B cell (primary cell): Measurements from ENCODE around the gene SLC7A7. TPM values are rescaled to one million over a fixed set of nuclear protein-coding genes. Genes with fewer than 3 reads are reported as not detected.

Experiments
- ATAC-seq: fragments of 200-7000 bp; cut with Tn5 transposase; one replicate; pipeline ENCODE4 v1.10.0; 2021; ENCODE audit warnings: low read depth, mild to moderate bottlenecking, moderate number of reproducible peaks, moderate library complexity
- CTCF ChIA-PET: fragments of 350-600 bp; sonication (Branson Sonifier 250); formaldehyde crosslinking; loops from one replicate; lab custom pipeline; 2021; ENCODE audit warnings: antibody characterized with exemption, inconsistent platforms; lab: Charles Lee
- POLR2A ChIA-PET: fragments of 350-600 bp; sonication (Branson Sonifier 250); formaldehyde crosslinking; loops from one replicate; lab custom pipeline; 2021; ENCODE audit warnings: antibody characterized with exemption; lab: Charles Lee
- DNase-seq: peaks from one replicate; pipeline ENCODE4 v3.0.0; 2013
- H2AFZ ChIP-seq: 2 replicates; pipeline ENCODE4 v1.6.1; 2012; ENCODE audit warnings: mild to moderate bottlenecking, low read depth, low read length; ENCODE audit not compliant: insufficient read depth, poor library complexity, severe bottlenecking
- H3K27ac ChIP-seq, 2 donors: 1 replicate in 1 of 2; 2 replicates in 1 of 2; pipeline ENCODE4 v1.5.1; 2012 to 2013; ENCODE audit warnings: low read length in 2 of 2, mild to moderate bottlenecking in 2 of 2, moderate library complexity in 1 of 2
- H3K27me3 ChIP-seq, 4 experiments: fragments of 200-600 bp in 1 of 4; sonication (generic) in 1 of 4; replicated peaks in 1 of 4; 1 replicate in 2 of 4; 2 replicates in 2 of 4; pipeline versions ENCODE4 v1.6.1 to v1.7.0; 2013 to 2016; ENCODE audit warnings: low read length in 3 of 4, mild to moderate bottlenecking in 2 of 4, mixed read lengths in 1 of 4, moderate library complexity in 1 of 4; ENCODE audit not compliant: insufficient read depth in 4 of 4, control insufficient read depth in 3 of 4; ENCODE audit errors: control extremely low read depth in 1 of 4
- H3K36me3 ChIP-seq, 2 experiments: replicated peaks in 1 of 2; 1 replicate in 1 of 2; 2 replicates in 1 of 2; pipeline versions ENCODE4 v1.6.1 to v1.7.1; 2013; ENCODE audit warnings: low read length in 1 of 2; ENCODE audit not compliant: insufficient read depth in 2 of 2, control insufficient read depth in 1 of 2; ENCODE audit errors: control extremely low read depth in 1 of 2, extremely low read depth in 1 of 2
- H3K4me1 ChIP-seq, 2 donors: fragments of 200-600 bp in 1 of 2; sonication (generic) in 1 of 2; 1 replicate in 1 of 2; 2 replicates in 1 of 2; pipeline versions ENCODE4 v1.5.1 to v1.6.1; 2013 to 2017; ENCODE audit warnings: low read length in 2 of 2; ENCODE audit not compliant: control insufficient read depth in 2 of 2, insufficient read depth in 2 of 2
- H3K4me2 ChIP-seq: replicated peaks from 2 replicates; pipeline ENCODE3; 2012; ENCODE audit warnings: mild to moderate bottlenecking, low read depth, low read length; ENCODE audit not compliant: poor library complexity, severe bottlenecking
- H3K4me3 ChIP-seq, 5 experiments: fragments of 200-600 bp in 1 of 5; sonication (generic) in 1 of 5; 1 replicate in 3 of 5; 2 replicates in 2 of 5; pipeline versions ENCODE4 v1.5.1 to v1.7.0; 2011 to 2016; ENCODE audit warnings: low read length in 4 of 5, mild to moderate bottlenecking in 4 of 5, low read depth in 2 of 5, control low read depth in 1 of 5, moderate library complexity in 1 of 5; ENCODE audit not compliant: insufficient read depth in 1 of 5; ENCODE audit errors: control extremely low read depth in 1 of 5, extremely low read depth in 1 of 5
- H3K79me2 ChIP-seq: fragments of 200-600 bp; sonication (generic); one replicate; pipeline ENCODE4 v1.6.0; 2016; ENCODE audit warnings: low read length; ENCODE audit not compliant: control insufficient read depth, insufficient read depth
- H3K9ac ChIP-seq: fragments of 200-600 bp; sonication (generic); 2 replicates; pipeline ENCODE4 v1.6.1; 2017; ENCODE audit warnings: mild to moderate bottlenecking, low read length, moderate library complexity
- H3K9me3 ChIP-seq, 3 donors: one replicate each; pipeline versions ENCODE4 v1.6.1 to v1.7.1; 2013; ENCODE audit warnings: low read length in 2 of 3; ENCODE audit not compliant: control insufficient read depth in 2 of 3, insufficient read depth in 1 of 3; ENCODE audit errors: control extremely low read depth in 1 of 3
- H4K20me1 ChIP-seq: 2 replicates; pipeline ENCODE4 v1.6.0; 2012; ENCODE audit warnings: mild to moderate bottlenecking, low read length; ENCODE audit not compliant: insufficient read depth, control insufficient read depth, poor library complexity, severe bottlenecking
- H3K27ac Mint-ChIP-seq: one replicate; pipeline ENCODE4 v1.8.0; 2021; ENCODE audit warnings: mixed read lengths
- H3K27me3 Mint-ChIP-seq: one replicate; pipeline ENCODE4 v1.8.0; 2021; ENCODE audit warnings: mixed read lengths
- H3K4me1 Mint-ChIP-seq: one replicate; pipeline ENCODE4 v1.8.0; 2021; ENCODE audit warnings: mixed read lengths
- H3K4me3 Mint-ChIP-seq: one replicate; pipeline ENCODE4 v1.8.0; 2021; ENCODE audit warnings: mixed read lengths
- H3K9me3 Mint-ChIP-seq: one replicate; pipeline ENCODE4 v1.8.0; 2022; ENCODE audit warnings: mixed read lengths; ENCODE audit not compliant: insufficient read depth
- EZH2 ChIP-seq: IDR thresholded peaks from 2 replicates; pipeline ENCODE4 v1.6.1; 2012; ENCODE audit warnings: borderline replicate concordance, low read depth, mild to moderate bottlenecking, moderate library complexity, low read length; ENCODE audit not compliant: insufficient read depth, poor library complexity, severe bottlenecking
- WGBS: methylation state at CpG from one replicate; pipeline ENCODE4 v1.1.5; 2013; ENCODE audit warnings: missing lambda C conversion rate; ENCODE audit not compliant: insufficient coverage; 5-methylcytosine and 5-hydroxymethylcytosine counted together
- intact Hi-C: fragments of 100-400 bp; cut with micrococcal nuclease; formaldehyde crosslinking; loops from one replicate; pipeline ENCODE4 v1.10.0; 2022
- polyA plus RNA-seq: library from polyadenylated mRNA; depleted of rRNA; stranded (reverse); fragments of >200 nt; gene quantifications from 2 replicates; pipeline ENCODE4 v1.2.3, GENCODE V29; 2012
- total RNA-seq, 2 donors: library from RNA; stranded (reverse); fragments of 120-200 nt in 1 of 2; gene quantifications; 1 replicate in 1 of 2; 2 replicates in 1 of 2; pipeline versions ENCODE4 v1.2.3 to v1.2.4, GENCODE V29; 2013 to 2022
- TF ChIP-seq, protein P1 (sequence below): fragments of 200-600 bp; IDR thresholded peaks from one replicate; pipeline ENCODE4 v1.8.0; 2022; ENCODE audit warnings: antibody characterized with exemption, mild to moderate bottlenecking

Gene SLC7A7
- total and polyA plus RNA-seq, 2 donors (not counting 1 experiment from before 2014, with no cell fraction given) = 33.4 to 50.0 TPM

DNA sequence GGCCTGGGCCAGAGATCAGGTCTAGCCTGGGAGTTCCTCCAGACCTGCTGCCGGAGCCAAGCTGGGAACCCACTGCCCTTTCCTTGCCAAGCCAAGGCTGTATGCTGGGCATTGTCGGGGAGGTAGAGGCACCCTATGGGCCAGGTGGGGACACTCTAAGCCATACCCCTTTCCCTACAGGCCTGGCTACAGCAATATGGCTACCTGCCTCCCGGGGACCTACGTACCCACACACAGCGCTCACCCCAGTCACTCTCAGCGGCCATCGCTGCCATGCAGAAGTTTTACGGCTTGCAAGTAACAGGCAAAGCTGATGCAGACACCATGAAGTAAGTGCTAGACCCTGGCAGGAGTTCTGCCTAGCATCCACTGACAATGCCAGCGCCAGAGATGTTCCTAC is 26.1 kb upstream of the SLC7A7 start:
- Histone ChIP-seq H3K79me2 (no peaks in the 10 kb centered on the region), H3K36me3 (no peaks in the 10 kb centered on the region), H3K4me3 (no peak overlapping the region), H3K27ac (no peak overlapping the region), H2AFZ (no peak overlapping the region), H3K4me2 (no peak overlapping the region), H3K9me3 (peaks cover 0 to 5% (median 0%) of the 10 kb centered on the region in 3 donors), H3K27me3 (peaks cover 0 to 32% (median 11%) of the 10 kb centered on the region in 4 experiments), H3K9ac (no peak overlapping the region), H4K20me1 (no peaks in the 10 kb centered on the region), H3K4me1 (peaks cover 17 to 20% of the 10 kb centered on the region in 2 donors)
- DNase-seq = no peak
- POLR2A ChIA-PET = interaction anchor here (1.1 kb wide), 1 partner anchor 12 kb away, joined by 3 read pairs; no protein-coding TSS in a partner anchor
- Mint-ChIP-seq H3K27me3 (peaks cover 4% of the 10 kb centered on the region), H3K4me3 (no peak overlapping the region), H3K4me1 (peaks cover 11% of the 10 kb centered on the region), H3K27ac (no peak overlapping the region), H3K9me3 (no peaks in the 10 kb centered on the region)
- no peak for ATAC-seq
- TF ChIP-seq, protein P1, sequence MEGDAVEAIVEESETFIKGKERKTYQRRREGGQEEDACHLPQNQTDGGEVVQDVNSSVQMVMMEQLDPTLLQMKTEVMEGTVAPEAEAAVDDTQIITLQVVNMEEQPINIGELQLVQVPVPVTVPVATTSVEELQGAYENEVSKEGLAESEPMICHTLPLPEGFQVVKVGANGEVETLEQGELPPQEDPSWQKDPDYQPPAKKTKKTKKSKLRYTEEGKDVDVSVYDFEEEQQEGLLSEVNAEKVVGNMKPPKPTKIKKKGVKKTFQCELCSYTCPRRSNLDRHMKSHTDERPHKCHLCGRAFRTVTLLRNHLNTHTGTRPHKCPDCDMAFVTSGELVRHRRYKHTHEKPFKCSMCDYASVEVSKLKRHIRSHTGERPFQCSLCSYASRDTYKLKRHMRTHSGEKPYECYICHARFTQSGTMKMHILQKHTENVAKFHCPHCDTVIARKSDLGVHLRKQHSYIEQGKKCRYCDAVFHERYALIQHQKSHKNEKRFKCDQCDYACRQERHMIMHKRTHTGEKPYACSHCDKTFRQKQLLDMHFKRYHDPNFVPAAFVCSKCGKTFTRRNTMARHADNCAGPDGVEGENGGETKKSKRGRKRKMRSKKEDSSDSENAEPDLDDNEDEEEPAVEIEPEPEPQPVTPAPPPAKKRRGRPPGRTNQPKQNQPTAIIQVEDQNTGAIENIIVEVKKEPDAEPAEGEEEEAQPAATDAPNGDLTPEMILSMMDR = no peak
- TF ChIP-seq EZH2 = no peak
- WGBS = 97% methylated on average over 9 of the region's 9 CpGs
- CTCF ChIA-PET = interaction anchor here (0.6 to 5.0 kb wide), 4 partner anchors 10 to 59 kb away, joined by 3 to 62 read pairs (median 3); no protein-coding TSS in a partner anchor
- intact Hi-C loops = no loop called here

DNA sequence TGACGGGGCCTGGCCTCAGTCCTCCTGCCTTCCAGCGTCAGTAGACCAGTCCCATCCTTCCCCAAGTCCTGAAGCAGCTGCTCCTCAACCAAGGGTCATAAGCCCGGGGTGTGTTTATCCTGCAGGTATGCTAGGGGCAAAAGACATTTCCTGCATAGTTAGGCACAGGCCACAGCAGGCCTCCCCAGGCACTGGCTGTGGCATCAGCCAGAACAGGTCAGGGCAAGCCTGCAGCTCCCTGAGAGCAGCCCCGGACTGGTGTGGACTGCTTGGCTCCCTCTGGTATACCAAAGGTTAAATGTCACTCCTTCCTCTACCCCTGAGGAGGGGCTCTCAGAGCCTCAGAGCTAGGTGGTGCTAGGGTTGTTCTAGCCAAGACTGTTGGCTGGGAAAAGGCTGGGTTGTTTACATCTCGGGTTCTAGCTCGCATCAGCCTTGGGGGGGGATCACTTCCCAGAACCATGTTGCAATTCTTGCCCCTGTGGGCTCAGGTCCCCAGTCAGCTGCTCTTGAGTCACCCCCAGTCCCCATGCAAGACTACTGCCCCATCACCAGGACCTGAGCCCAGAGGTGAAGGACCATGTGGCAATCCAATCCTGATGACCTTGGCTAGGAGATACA is 24.0 kb upstream of the SLC7A7 start:
- peaks cover 0 to 5% (median 0%) of the 10 kb centered on the region in 3 donors for H3K9me3 ChIP-seq
- H3K4me2 ChIP-seq = no peak overlapping the region
- TF ChIP-seq EZH2 = no peak
- TF ChIP-seq, protein P1 = no peak
- H3K4me3 ChIP-seq = no peak overlapping the region
- 84% methylated on average over 5 of the region's 6 CpGs for WGBS
- intact Hi-C loops = no loop called here
- peaks cover 4% of the 10 kb centered on the region for H3K27me3 Mint-ChIP-seq
- peaks cover 0 to 29% (median 11%) of the 10 kb centered on the region in 4 experiments for H3K27me3 ChIP-seq
- H4K20me1 ChIP-seq = no peaks in the 10 kb centered on the region
- ChIA-PET CTCF (interaction anchor here (0.6 to 5.0 kb wide), 8 partner anchors 9 to 255 kb away, joined by 3 to 62 read pairs (median 6); no protein-coding TSS in a partner anchor), POLR2A (interaction anchor here (0.5 to 1.3 kb wide), 2 partner anchors 45 to 241 kb away, joined by 3 read pairs; partner anchors contain the start of gene ABHD4)
- H2AFZ ChIP-seq = no peak overlapping the region
- peaks cover 19% of the 10 kb centered on the region for H3K4me1 Mint-ChIP-seq
- H3K36me3 ChIP-seq = peaks cover 2 to 13% of the 10 kb centered on the region in 2 experiments
- peak overlapping the region; percentile 62 for H3K27ac Mint-ChIP-seq
- DNase-seq = no peak
- peak overlapping the region; percentile 14 for H3K4me3 Mint-ChIP-seq
- ATAC-seq = no peak
- H3K9me3 Mint-ChIP-seq = no peaks in the 10 kb centered on the region
- H3K79me2 ChIP-seq = no peaks in the 10 kb centered on the region
- H3K9ac ChIP-seq = no peak overlapping the region
- no peak overlapping the region for H3K27ac ChIP-seq
- H3K4me1 ChIP-seq = peaks cover 18 to 22% of the 10 kb centered on the region in 2 donors
